Right ventricle myocardium superior (tissue), 1 donor: ENCODE data around the gene MXRA8. TPM values are rescaled to one million over a fixed set of nuclear protein-coding genes. Genes with fewer than 3 reads are reported as not detected.

Experiments used
- ATAC-seq: fragments of 200-7000 bp; cut with Tn5 transposase; one replicate; pipeline ENCODE4 v1.9.1; 2020; ENCODE audit warnings: mild to moderate bottlenecking; ENCODE audit not compliant: poor library complexity
- DNase-seq: peaks from one replicate; pipeline ENCODE4 v3.0.0-alpha.2; 2020
- intact Hi-C: fragments of 100-400 bp; cut with DNase I; formaldehyde crosslinking; loops from one replicate; pipeline ENCODE4 v1.11.2; 2022
- total RNA-seq: library from RNA; stranded (reverse); fragmentation: NEBNext Ultra II Directional; extraction: Animal tissue kit (Norgen Biotek cat#: 25700); gene quantifications from one replicate; pipeline ENCODE4 v1.2.1, GENCODE V29; 2021
- donor health status: DM: no; HTN: yes; CAD: no; lungs with severe emphysema.

Gene MXRA8
- total RNA-seq, 1 donor from 2014 or later: 21.7 TPM

- ATAC-seq (no peak), DNase-seq (no peak)
- intact Hi-C loops: no loop called here
Observed at GRCh38 chr1:1356166-1356795, 2.1 kb downstream of the MXRA8 start.

DNA sequence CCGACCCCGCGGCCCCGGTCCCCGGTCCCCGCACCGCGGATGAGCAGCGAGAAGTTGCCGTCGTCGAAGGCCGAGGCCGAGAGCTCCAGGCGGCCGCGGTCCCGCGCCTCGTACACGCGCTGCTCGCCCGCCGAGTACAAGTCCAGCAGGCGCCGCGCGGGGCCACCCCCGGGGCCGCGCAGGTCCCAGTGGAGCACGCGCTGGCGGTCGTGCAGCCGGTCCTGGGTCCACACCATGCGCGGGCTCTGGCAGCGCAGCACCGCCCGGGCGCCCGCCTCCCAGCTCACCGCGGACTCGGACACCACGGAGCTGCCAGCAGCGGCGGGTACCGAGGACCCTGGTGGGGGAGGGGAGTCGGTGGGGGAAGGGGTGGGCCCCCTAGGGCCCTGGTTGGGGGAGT is 2.9 kb downstream of the MXRA8 start:
- DNase-seq (no peak), ATAC-seq (no peak)
- intact Hi-C loops: no loop called here

DNA sequence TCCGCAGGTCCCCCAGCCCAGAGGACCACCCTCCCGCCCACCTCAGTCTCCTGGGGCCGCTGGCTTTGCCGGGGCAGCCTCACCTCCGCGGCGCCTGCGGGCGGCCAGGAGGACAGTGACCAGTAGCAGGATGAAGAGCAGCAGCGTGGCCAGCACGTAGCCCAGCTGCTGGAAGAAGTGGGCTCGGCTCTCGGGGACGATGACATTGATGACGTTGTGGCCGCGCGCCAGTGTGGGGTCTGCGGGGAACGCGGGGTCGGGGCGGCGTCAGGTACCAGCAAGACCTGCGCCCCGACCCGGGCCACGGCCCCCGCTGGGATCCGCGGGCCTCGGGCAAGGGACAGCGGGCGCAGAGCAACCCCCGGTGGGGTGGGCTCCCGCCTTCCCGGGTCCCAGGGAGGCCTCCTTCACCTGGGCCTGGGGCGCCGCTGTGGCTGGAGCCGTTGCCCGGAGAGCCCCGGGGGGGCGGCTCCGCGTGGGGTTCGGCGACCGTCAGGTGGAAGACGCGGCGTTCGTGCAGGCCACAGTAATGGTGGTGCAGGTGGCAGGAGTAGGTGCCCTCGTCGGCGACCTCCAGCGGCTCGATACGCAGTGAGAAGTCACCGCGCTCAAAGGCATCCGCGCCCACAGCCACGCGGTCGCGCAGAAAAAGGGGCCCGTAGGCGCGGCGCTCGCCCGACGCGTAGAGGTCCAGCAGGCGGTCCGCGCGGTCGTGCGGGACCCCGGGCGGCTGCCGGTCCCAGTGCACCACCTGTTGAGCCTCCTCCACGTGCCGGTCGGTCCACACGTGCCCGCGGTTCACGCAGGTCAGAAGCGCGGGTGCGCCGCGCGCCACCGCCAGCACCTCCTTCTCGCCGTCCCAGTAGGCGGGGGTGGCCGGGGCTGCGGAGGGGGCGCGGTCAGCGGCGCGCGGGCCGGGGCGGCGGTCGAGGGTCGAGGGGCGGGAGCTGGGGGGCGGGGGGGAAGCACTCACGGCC is 3.8 kb downstream of the MXRA8 start:
- DNase-seq (no peak), ATAC-seq (no peak)
- intact Hi-C loops: no loop called here

GRCh38 chr1:1353389-1354151 is 4.8 kb downstream of the MXRA8 start:
- DNase-seq (no peak), ATAC-seq (no peak)
- intact Hi-C loops: no loop called here

DNA sequence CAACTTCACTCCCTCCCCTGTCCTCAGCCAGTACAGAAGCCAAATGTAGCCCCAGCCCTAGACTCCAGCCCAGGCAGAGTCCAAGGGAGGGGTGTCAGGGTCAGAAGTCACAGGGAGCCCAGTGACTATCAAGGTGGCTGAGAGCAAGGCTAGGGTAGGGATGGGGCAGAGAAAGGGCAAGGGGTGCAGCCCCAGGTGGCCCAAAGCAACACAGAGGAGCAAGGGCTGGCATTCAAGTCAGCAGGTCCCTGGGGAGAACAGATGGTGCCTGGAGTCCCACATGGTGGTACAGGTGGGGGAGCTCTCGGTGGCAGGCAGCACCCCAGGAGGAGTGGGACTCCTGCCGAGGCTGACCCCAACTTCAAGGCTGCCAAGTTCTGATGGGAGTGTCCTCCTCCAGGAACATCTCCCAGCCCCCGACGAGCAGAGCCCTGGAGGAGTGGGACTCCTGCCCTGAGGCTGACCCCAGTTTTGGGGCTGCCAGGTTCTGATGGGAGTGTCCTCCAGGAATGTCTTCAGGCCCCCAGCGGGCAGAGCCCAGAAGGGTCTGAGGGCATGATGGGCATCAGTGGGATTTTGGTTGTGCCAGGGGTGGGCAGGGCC is 5.5 kb downstream of the MXRA8 start:
- DNase-seq: no peak
- intact Hi-C loops: no loop called here
- no peak for ATAC-seq

GRCh38 chr1:1351511-1352427 is 6.6 kb downstream of the MXRA8 start:
- DNase-seq (peak; percentile 76), ATAC-seq (peak; percentile 8)
- intact Hi-C loops: no loop called here

DNA sequence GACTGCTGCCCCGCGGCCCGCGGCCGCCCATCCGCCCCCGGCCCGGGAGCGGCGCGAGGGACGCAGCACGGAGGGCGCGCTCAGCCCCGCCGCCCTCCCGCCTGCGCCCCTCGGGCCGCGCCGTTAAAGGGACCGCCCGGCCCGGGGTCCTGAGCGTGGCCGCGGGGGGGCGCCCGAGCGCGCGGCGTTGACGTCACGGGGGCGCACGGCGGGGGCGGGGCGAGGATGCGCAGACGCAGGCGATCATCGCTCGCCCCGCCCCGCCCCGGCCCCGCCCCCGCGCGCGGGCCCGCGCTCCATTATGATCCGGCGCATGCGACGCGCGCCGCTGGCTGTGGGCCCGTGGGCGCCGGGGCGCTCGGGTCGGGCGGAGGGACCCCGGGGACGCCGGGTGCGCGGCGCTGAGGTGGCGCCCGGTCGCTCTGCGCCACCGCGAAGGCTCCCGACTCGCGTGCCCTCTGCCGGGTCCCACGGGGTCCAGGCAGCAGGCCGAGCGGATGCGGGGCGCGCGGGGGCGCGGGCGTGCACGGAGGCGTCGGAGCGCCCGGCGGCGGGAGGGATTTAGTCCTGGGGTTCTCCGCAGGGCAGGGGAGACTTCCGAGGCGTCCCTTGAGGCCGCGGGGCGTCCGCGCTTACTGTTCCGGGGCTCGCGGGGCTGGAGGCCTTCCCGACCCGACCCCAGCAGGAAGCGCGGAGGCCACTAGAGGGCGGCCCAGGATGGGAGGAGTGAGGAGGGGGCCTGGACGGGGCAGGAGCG is 8.9 kb downstream of the MXRA8 start, which contains the start of gene DVL1:
Gene DVL1, minus strand, starts transcription at position 163 of the 757 bp plus-strand sequence. CDS start 353 bp downstream, outside the sequence.
- intact Hi-C loops: no loop called here
- ATAC-seq: peak; percentile 32
- DNase-seq: peak; percentile 79

GRCh38 chr1:1348420-1349255 is 9.7 kb downstream of the MXRA8 start:
- DNase-seq: no peak
- intact Hi-C loops: no loop called here
- ATAC-seq: no peak

- intact Hi-C loops: no loop called here
- DNase-seq (no peak), ATAC-seq (peak; percentile 44)
Observed at GRCh38 chr1:1347663-1348419, 10.5 kb downstream of the MXRA8 start.

GRCh38 chr1:1347026-1347595 is 11.2 kb downstream of the MXRA8 start:
- intact Hi-C loops: no loop called here
- DNase-seq (no peak), ATAC-seq (no peak)

GRCh38 chr1:1346501-1346890 is 11.9 kb downstream of the MXRA8 start:
- intact Hi-C loops: no loop called here
- DNase-seq: no peak

GRCh38 chr1:1345860-1346500 is 12.4 kb downstream of the MXRA8 start:
- ATAC-seq (peak; percentile 14), DNase-seq (no peak)
- intact Hi-C loops: no loop called here

More at GRCh38 chr1:1346501-1346890, 11.9 kb downstream of the MXRA8 start:
- no peak for ATAC-seq

DNA sequence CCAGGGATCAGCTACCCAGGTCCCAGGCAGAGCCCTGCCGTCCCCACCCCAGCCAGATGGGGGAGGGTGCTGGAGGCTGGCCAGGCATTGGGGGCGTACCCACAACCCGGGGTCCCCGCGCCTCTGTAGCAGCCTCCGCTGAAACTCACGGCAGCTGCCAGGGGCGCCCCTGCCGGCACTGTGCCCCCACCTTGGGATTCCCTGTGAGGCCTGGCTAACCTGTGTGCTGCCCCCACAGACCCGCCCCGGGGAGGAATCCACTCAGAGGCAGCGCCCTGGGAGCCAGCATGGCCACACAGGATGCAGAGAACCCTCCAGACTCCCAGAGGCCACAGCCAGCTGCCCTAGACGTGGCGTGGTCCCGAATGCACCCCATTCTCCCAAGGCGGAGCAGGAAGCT is 13.0 kb downstream of the MXRA8 start:
- ATAC-seq: no peak
- intact Hi-C loops: no loop called here
- no peak for DNase-seq

DNA sequence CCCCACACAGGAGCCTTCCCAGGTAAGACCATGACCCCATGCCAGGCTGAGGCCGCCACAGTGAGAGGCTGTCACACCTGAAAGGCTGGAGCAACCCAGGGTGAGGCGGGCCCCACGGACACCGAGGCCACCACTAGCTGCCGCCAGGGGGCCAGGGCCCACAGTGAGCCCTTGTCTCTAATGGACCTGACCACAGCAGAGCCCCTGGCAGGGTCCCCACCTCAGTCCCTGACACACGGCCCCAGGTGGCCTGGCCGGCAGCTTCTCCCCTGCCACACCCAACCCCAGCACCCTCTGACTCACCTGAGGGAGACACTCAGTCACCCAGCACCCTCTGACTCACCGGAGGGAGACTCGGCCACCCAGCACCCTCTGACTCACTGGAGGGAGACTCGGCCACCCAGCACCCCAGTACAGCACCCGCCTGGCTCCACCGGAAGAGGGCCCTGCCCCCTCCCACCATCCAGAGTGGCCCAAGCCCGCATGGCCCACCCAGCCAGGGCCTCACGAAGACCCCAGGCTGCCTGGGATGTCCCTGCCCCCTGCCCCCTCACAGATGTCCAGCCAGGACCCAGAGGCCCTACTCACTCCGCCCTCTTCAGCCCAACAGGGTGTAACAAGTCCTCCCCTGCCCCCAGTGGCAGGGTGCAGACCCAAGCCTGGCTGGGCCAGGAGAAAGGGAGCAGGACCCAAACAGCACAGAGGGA is 13.5 kb downstream of the MXRA8 start:
- intact Hi-C loops: no loop called here
- no peak for ATAC-seq
- DNase-seq: no peak
